ENCODE data around the gene SLCO2A1.

SLCO2A1 gene

GRCh38 chr3:134034005-134034785, 4.5 kb upstream of the SLCO2A1 start:
- no peak for TF ChIP-seq ZNF274 (IDR thresholded peaks at IDR 0.05; ENCODE audit: low read depth, low read length)

GRCh38 chr3:134033315-134033996, 3.7 kb upstream of the SLCO2A1 start:
- no peak overlapping the region for H3K4me3 ChIP-seq (ENCODE audit: low read length)
- TF ChIP-seq ZNF274 (IDR thresholded peaks at IDR 0.05; ENCODE audit: low read depth, low read length), result no peak

More at GRCh38 chr3:134034005-134034785, 4.5 kb upstream of the SLCO2A1 start:
- no peak overlapping the region for H3K4me3 ChIP-seq (ENCODE audit: low read length)

GRCh38 chr3:134031348-134031915, 1.7 kb upstream of the SLCO2A1 start:
- TF ChIP-seq ZNF274 (IDR thresholded peaks at IDR 0.05; ENCODE audit: low read depth, low read length), result no peak
- H3K4me3 ChIP-seq (ENCODE audit: low read length), result no peak overlapping the region

GRCh38 chr3:134030379-134031347, 938 bp upstream of the SLCO2A1 start:
- no peak for TF ChIP-seq ZNF274 (IDR thresholded peaks at IDR 0.05; ENCODE audit: low read depth, low read length)
- no peak overlapping the region for H3K4me3 ChIP-seq (ENCODE audit: low read length)

GRCh38 chr3:134029256-134029733, 430 bp downstream of the SLCO2A1 start:
- H3K4me3 ChIP-seq (ENCODE audit: low read length), result peak overlapping the region; percentile 6; the same call in 1 of the 2 replicates
- TF ChIP-seq ZNF274 (IDR thresholded peaks at IDR 0.05; ENCODE audit: low read depth, low read length), result no peak

- TF ChIP-seq ZNF274 (IDR thresholded peaks at IDR 0.05; ENCODE audit: low read depth, low read length), result no peak
- no peak overlapping the region for H3K4me3 ChIP-seq (ENCODE audit: low read length)
Measured at GRCh38 chr3:134028486-134029255, 1.1 kb downstream of the SLCO2A1 start.

- no peak overlapping the region for H3K4me3 ChIP-seq (ENCODE audit: low read length)
- no peak for TF ChIP-seq ZNF274 (IDR thresholded peaks at IDR 0.05; ENCODE audit: low read depth, low read length)
Measured at GRCh38 chr3:134027631-134028030, 2.1 kb downstream of the SLCO2A1 start.

GRCh38 chr3:134020135-134020680, 9.5 kb downstream of the SLCO2A1 start:
- H3K4me3 ChIP-seq (ENCODE audit: low read length), result no peak overlapping the region
- no peak for TF ChIP-seq ZNF274 (IDR thresholded peaks at IDR 0.05; ENCODE audit: low read depth, low read length)

- TF ChIP-seq ZNF274 (IDR thresholded peaks at IDR 0.05; ENCODE audit: low read depth, low read length), result no peak
- no peak overlapping the region for H3K4me3 ChIP-seq (ENCODE audit: low read length)
Measured at GRCh38 chr3:134018850-134019249, 10.9 kb downstream of the SLCO2A1 start.

GRCh38 chr3:134018406-134018805, 11.3 kb downstream of the SLCO2A1 start:
- TF ChIP-seq ZNF274 (IDR thresholded peaks at IDR 0.05; ENCODE audit: low read depth, low read length), result no peak
- H3K4me3 ChIP-seq (ENCODE audit: low read length), result no peak overlapping the region

- no peak overlapping the region for H3K4me3 ChIP-seq (ENCODE audit: low read length)
- no peak for TF ChIP-seq ZNF274 (IDR thresholded peaks at IDR 0.05; ENCODE audit: low read depth, low read length)
Measured at GRCh38 chr3:134017490-134017889, 12.2 kb downstream of the SLCO2A1 start.

GRCh38 chr3:134014270-134014669, 15.5 kb downstream of the SLCO2A1 start:
- TF ChIP-seq ZNF274 (IDR thresholded peaks at IDR 0.05; ENCODE audit: low read depth, low read length), result no peak
- H3K4me3 ChIP-seq (ENCODE audit: low read length), result no peak overlapping the region

GRCh38 chr3:134013280-134013679, 16.4 kb downstream of the SLCO2A1 start:
- no peak for TF ChIP-seq ZNF274 (IDR thresholded peaks at IDR 0.05; ENCODE audit: low read depth, low read length)
- H3K4me3 ChIP-seq (ENCODE audit: low read length), result no peak overlapping the region
